ENCODE measurements around the gene TRAK1. TPM values are rescaled to one million over a fixed set of nuclear protein-coding genes. Genes with fewer than 3 reads are reported as not detected.

Gene TRAK1
- total RNA-seq, 4 donors from 2014 or later: 14.3 to 37.5 (median 21.4) TPM

DNA sequence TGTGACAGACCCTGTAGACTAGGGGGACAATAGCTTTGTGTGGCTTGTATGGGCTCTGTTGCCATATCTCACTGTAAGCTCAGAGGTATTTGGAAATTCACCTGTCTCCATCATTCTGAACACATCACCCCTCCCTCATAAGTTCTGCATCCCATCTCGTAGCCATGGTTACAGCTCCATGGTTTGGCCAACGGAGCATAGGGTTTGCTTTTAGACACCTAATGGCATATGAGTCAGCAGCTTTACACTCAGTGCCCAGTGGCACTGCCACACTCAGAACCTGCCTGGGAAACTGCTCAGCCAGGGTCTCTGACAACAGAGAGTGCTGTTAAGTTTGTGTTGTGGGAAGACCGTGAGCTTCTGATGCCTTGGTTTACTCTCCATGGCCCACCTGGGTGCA is 107.6 kb downstream of the TRAK1 start:
- no peaks in the 10 kb centered on the region for H3K4me1 ChIP-seq
- TF ChIP-seq, protein P1, sequence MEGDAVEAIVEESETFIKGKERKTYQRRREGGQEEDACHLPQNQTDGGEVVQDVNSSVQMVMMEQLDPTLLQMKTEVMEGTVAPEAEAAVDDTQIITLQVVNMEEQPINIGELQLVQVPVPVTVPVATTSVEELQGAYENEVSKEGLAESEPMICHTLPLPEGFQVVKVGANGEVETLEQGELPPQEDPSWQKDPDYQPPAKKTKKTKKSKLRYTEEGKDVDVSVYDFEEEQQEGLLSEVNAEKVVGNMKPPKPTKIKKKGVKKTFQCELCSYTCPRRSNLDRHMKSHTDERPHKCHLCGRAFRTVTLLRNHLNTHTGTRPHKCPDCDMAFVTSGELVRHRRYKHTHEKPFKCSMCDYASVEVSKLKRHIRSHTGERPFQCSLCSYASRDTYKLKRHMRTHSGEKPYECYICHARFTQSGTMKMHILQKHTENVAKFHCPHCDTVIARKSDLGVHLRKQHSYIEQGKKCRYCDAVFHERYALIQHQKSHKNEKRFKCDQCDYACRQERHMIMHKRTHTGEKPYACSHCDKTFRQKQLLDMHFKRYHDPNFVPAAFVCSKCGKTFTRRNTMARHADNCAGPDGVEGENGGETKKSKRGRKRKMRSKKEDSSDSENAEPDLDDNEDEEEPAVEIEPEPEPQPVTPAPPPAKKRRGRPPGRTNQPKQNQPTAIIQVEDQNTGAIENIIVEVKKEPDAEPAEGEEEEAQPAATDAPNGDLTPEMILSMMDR (IDR thresholded peaks at IDR 0.05): no peak
- no peak for TF ChIP-seq POLR2A (IDR thresholded peaks at IDR 0.05)
- H3K36me3 ChIP-seq: no peaks in the 10 kb centered on the region
- DNase-seq: no peak
- no peaks in the 10 kb centered on the region for H3K9me3 ChIP-seq
- intact Hi-C loops (cut with DNase I; ENCODE audit: low total_unique reads): no loop called here
- no peaks in the 10 kb centered on the region for H3K27me3 ChIP-seq
- H3K4me3 ChIP-seq: no peak overlapping the region
- H3K27ac ChIP-seq: no peak overlapping the region

DNA sequence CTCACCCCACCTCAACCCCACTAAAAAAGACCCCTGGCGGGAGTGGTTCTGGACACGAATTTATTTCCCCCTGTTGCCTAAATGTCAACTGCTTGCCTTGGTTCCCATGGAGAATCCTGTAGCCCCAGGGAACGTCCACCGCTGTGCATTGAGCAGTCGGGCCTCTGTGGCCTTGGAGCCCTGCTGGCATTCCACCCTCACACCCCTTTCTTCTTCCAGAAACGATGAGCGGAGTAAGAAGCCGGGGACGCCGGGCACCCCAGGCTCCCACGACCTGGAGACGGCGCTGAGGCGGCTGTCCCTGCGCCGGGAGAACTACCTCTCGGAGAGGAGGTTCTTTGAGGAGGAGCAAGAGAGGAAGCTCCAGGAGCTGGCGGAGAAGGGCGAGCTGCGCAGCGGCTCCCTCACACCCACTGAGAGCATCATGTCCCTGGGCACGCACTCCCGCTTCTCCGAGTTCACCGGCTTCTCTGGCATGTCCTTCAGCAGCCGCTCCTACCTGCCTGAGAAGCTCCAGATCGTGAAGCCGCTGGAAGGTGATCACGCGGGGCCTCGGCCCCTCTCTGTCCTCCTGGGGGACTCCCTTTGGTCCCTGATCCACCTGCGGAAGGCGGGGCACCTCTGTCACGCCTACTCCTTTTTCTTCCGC is 111.2 kb downstream of the TRAK1 start:
- intact Hi-C loops (cut with DNase I; ENCODE audit: low total_unique reads): no loop called here
- no peaks in the 10 kb centered on the region for H3K9me3 ChIP-seq
- H3K4me1 ChIP-seq: no peaks in the 10 kb centered on the region
- no peaks in the 10 kb centered on the region for H3K27me3 ChIP-seq
- no peak for TF ChIP-seq POLR2A (IDR thresholded peaks at IDR 0.05)
- TF ChIP-seq, protein P1 (IDR thresholded peaks at IDR 0.05): no peak
- no peak overlapping the region for H3K27ac ChIP-seq
- no peak overlapping the region for H3K4me3 ChIP-seq
- DNase-seq: no peak
- no peaks in the 10 kb centered on the region for H3K36me3 ChIP-seq

DNA sequence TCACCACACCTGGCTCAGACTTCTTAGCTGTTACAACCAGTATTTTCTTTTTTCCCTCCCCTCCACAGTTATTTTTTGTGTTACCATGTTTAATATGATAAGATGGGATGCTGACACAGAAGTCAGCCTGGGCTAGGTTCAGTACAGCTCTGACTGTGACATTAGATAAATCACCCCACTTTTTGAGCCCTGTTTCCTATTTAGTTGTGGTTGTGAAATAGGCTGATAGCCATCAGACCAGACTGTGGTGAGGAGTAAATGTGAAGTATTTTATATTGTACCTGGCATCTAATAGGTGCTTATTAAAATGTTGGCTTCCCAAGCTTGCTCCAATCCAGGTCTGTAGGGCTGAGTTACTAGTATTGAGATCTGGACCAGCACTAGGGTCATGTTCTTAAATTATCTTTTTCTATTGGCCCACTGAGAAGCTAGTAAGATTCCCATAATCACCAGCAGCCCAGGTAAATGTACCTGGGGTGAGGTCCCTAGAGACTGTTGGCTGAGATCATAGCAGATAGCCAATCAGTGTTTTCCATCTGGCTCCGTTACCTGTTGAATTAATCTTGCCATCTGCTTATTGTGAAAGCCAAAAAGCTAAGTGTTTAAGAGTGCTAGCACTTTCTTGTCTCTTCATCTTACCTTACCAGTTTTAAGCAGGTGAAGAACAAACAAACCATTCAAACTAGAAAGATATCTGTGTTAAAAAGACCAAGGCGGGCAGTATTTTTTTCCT is 113.9 kb downstream of the TRAK1 start:
- DNase-seq: no peak
- H3K36me3 ChIP-seq: no peaks in the 10 kb centered on the region
- H3K4me1 ChIP-seq: no peaks in the 10 kb centered on the region
- H3K27ac ChIP-seq: no peak overlapping the region
- no peaks in the 10 kb centered on the region for H3K27me3 ChIP-seq
- intact Hi-C loops (cut with DNase I; ENCODE audit: low total_unique reads): no loop called here
- H3K9me3 ChIP-seq: no peaks in the 10 kb centered on the region
- TF ChIP-seq POLR2A (IDR thresholded peaks at IDR 0.05): no peak
- TF ChIP-seq, protein P1 (IDR thresholded peaks at IDR 0.05): no peak
- H3K4me3 ChIP-seq: no peak overlapping the region

DNA sequence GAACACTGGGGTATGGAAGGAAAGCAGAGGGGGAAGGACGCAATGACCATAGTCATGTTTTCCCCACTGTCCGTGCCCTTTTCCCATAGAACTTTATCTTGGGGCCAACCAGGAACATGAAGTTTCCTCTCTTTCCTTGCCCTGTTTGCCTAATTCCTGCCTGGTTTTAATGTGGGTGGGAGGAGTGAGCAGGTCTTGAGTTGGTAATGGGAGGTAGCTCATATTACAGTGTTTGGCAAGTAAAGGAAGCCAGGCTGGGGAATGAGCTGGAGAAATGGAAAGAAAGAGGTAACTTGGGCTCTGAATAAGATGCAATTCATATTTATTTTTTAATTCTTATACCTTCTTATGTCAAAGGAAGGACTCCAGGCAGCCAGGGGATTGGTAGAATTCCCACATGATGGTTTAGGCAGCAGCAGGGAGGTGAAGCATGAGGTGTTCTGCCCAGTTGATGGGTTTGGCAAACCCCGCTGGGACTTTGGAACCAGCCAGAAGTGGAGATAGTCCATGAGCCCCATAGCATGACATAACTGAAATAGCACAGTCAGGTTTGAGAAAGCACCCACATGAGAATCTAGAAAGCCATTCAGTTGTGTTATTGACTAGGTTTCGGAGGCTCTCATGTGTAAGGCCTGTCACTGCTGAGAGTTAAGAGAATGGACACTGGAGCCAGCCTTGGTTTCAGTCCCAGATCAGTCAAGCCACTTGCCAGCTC is 114.8 kb downstream of the TRAK1 start:
- no peaks in the 10 kb centered on the region for H3K27me3 ChIP-seq
- H3K4me1 ChIP-seq: no peaks in the 10 kb centered on the region
- H3K36me3 ChIP-seq: no peaks in the 10 kb centered on the region
- H3K4me3 ChIP-seq: no peak overlapping the region
- no peak overlapping the region for H3K27ac ChIP-seq
- intact Hi-C loops (cut with DNase I; ENCODE audit: low total_unique reads): no loop called here
- no peak for DNase-seq
- no peak for TF ChIP-seq POLR2A (IDR thresholded peaks at IDR 0.05)
- TF ChIP-seq, protein P1 (IDR thresholded peaks at IDR 0.05): no peak
- no peaks in the 10 kb centered on the region for H3K9me3 ChIP-seq

DNA sequence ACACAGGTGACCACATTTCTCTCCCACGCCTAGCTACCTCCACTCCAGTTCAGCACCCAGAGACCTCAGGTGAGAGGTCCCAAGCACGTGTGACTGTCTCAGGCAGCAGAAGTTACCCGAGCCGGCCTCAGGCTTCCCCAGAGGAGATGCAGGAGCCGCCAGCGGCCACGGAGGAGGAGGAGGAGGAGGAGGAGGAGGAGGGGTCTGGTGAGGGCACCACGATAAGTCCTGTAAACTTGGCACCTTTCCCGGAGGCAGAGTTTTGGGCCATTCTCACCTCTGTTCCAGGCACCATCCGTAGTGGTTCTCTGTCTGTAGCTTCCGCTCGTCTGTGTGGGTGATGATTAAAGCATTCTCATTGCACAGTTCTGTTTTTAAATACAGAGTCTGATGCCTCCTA is 118.8 kb downstream of the TRAK1 start:
- no peaks in the 10 kb centered on the region for H3K36me3 ChIP-seq
- intact Hi-C loops (cut with DNase I; ENCODE audit: low total_unique reads): no loop called here
- TF ChIP-seq, protein P1 (IDR thresholded peaks at IDR 0.05): no peak
- no peak for TF ChIP-seq POLR2A (IDR thresholded peaks at IDR 0.05)

More for the DNA sequence above, 118.8 kb downstream of the TRAK1 start:
- DNase-seq: no peak
- Histone ChIP-seq H3K9me3 (no peaks in the 10 kb centered on the region), H3K27me3 (no peaks in the 10 kb centered on the region), H3K4me1 (no peaks in the 10 kb centered on the region), H3K27ac (no peak overlapping the region), H3K4me3 (no peak overlapping the region)
